K562 (cell line): ENCODE measurements around the gene ZBTB22. TPM values are rescaled to one million over a fixed set of nuclear protein-coding genes. Genes with fewer than 3 reads are reported as not detected.

Experiments
- CBX2 ChIP-seq: fragments of 200-600 bp; sonication (generic); IDR thresholded peaks from one replicate; pipeline ENCODE4 v1.6.1; 2012; ENCODE audit warnings: mild to moderate bottlenecking, low read length, inconsistent platforms; ENCODE audit not compliant: insufficient read depth, poor library complexity, severe bottlenecking
- CHD2 ChIP-seq: IDR thresholded peaks from 2 replicates; pipeline ENCODE4 v1.6.1; 2011; ENCODE audit warnings: low read depth, low read length
- MCM3 ChIP-seq: fragments of 450-650 bp; IDR thresholded peaks from 2 replicates; pipeline ENCODE4 v1.6.1; 2016
- MCM5 ChIP-seq: fragments of 450-650 bp; IDR thresholded peaks from 2 replicates; pipeline ENCODE4 v1.6.1; 2016; ENCODE audit warnings: low read depth
- NFE2L1 ChIP-seq: fragments of 450-650 bp; IDR thresholded peaks from 2 replicates; pipeline ENCODE4 v1.6.1; 2016; ENCODE audit warnings: missing genetic modification characterization, low read depth, mild to moderate bottlenecking, missing compliant biosample characterization, moderate library complexity, borderline replicate concordance
- PREB ChIP-seq: sonication (generic); formaldehyde crosslinking; IDR thresholded peaks from 2 replicates; pipeline ENCODE4 v1.8.1; 2023; ENCODE audit warnings: mild to moderate bottlenecking, missing genetic modification reagents
- PRMT5 ChIP-seq: sonication (generic); formaldehyde crosslinking; IDR thresholded peaks from 2 replicates; pipeline ENCODE4 v1.5.0; 2020; ENCODE audit warnings: missing genetic modification reagents
- RBFOX2 ChIP-seq: fragments of 200-400 bp; formaldehyde crosslinking; IDR thresholded peaks from 2 replicates; pipeline ENCODE4 v1.6.1; 2017; ENCODE audit warnings: low read depth, mild to moderate bottlenecking, low read length, moderate library complexity
- RBM25 ChIP-seq: fragments of 200-400 bp; formaldehyde crosslinking; IDR thresholded peaks from 2 replicates; pipeline ENCODE4 v1.6.1; 2018; ENCODE audit warnings: low read length, low read depth, moderate library complexity; ENCODE audit not compliant: severe bottlenecking
- SRSF9 ChIP-seq: fragments of 200-400 bp; formaldehyde crosslinking; IDR thresholded peaks from 2 replicates; pipeline ENCODE4 v1.6.1; 2017; ENCODE audit warnings: low read depth, low read length, borderline replicate concordance
- TBP ChIP-seq: optimal IDR thresholded peaks from 2 replicates; pipeline ENCODE3; 2011; ENCODE audit warnings: low read depth, low read length, improper control_type of control experiment
- U2AF2 ChIP-seq: fragments of 200-400 bp; formaldehyde crosslinking; optimal IDR thresholded peaks from 2 replicates; pipeline ENCODE3; 2017; ENCODE audit warnings: low read depth, mild to moderate bottlenecking, low read length
- ZBTB11 ChIP-seq, 3 experiments: fragments of 200-800 bp in 1 of 3; fragments of 250-450 bp in 1 of 3; fragments of 450-650 bp in 1 of 3; sonication (Bioruptor Pico) in 1 of 3; sonication (Bioruptor generic) in 1 of 3; formaldehyde crosslinking in 1 of 3; IDR thresholded peaks; 2 replicates each; pipeline versions ENCODE4 v1.6.1 to v1.8.0; 2016 to 2022; ENCODE audit warnings: mild to moderate bottlenecking in 2 of 3, missing genetic modification characterization in 2 of 3, missing compliant biosample characterization in 1 of 3, moderate library complexity in 1 of 3
- ZNF184 ChIP-seq: sonication (generic); formaldehyde crosslinking; IDR thresholded peaks from 2 replicates; pipeline ENCODE4 v1.5.0; 2020; ENCODE audit warnings: missing genetic modification reagents
- polyA plus RNA-seq, 8 experiments: library from polyadenylated mRNA; depleted of rRNA in 4 of 8; stranded (reverse) in 5 of 8; unstranded in 3 of 8; fragments of >200 nt; fragmentation: Nextera tagmentation in 2 of 8; fragmentation: Illumina TruSeq in 1 of 8; extraction: Ambion mirVana in 2 of 8; extraction: Trizol in 1 of 8; gene quantifications; 2 replicates each; pipeline versions ENCODE4 v1.2.1 to v1.2.3, GENCODE V29; 2011 to 2014; ENCODE audit warnings: inconsistent platforms in 1 of 8, missing spikeins in 1 of 8
- total RNA-seq, 7 experiments: library from RNA; depleted of rRNA in 6 of 7; stranded (reverse); fragments of >200 nt in 6 of 7; fragmentation: Illumina TruSeq in 2 of 7; extraction: Trizol in 2 of 7; gene quantifications; 2 replicates each; pipeline versions ENCODE4 v1.2.1 to v1.2.3, GENCODE V29; 2011 to 2021; ENCODE audit warnings: low replicate concordance in 1 of 7
- TF ChIP-seq, protein P1 (sequence below): fragments of 250-450 bp; sonication (Bioruptor Pico); IDR thresholded peaks from 2 replicates; pipeline ENCODE4 v1.4.0; 2020; ENCODE audit warnings: mild to moderate bottlenecking, moderate library complexity
- TF ChIP-seq, protein P2 (sequence below), 2 experiments: fragments of 450-650 bp; IDR thresholded peaks; 2 replicates each; pipeline ENCODE4 v1.6.1; 2016
- TF ChIP-seq, protein P3 (sequence below): fragments of 200-800 bp; sonication (Bioruptor generic); IDR thresholded peaks from 2 replicates; pipeline ENCODE4 v1.6.1; 2017; ENCODE audit warnings: missing genetic modification characterization, missing compliant biosample characterization

The ZBTB22 gene
- total and polyA plus RNA-seq, 9 of the 15 experiments (the other 6 are each of a cell fraction or from before 2014, with no cell fraction given) = 0.21 to 11.9 (median 7.1) TPM

DNA sequence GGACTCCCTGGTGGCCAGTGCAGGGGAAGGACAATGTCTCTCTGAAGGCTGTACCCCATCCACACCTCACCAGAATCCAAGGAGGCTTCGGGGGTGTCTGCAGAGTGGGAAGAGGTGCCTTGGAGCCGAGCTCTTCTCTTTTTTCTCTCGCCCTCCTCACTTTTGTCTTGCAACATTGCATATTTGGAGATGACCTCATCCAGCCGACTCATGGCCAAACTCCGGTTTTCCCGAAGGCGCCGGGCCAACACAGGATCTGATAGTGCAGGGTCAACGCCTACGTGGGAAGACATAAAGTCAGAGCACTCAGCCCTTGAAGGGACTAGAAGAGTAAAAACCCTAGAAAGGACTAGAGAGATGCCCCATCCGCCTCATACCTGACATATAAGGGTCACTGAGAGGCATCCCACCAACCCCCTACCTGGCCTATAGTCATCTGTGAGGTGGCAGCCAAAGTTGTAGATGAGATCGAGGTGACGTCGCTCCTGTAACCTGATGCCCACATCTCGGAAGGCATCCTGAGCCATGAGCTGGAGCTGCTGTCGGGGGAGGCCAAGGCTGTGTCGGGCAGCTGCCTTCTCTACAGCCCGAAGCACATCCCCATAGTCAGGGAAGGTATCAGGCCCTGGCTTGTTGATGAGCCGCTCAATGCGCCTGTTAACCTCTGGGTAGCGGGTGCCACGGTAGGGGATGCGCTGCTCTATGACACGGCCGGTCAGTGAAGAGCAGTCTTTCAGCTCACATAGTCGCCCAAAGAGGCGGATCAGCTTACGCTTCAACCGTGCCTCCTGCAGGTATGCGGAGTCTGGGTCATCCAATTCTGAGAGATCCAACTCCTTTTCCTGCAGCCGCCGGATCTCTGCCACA is 3.0 kb upstream of the ZBTB22 start (continued):
- TF ChIP-seq RBFOX2 (peak; percentile 63), PRMT5 (CRISPR knock-in tag) (no peak), CBX2 (no peak), ZNF184 (no peak), NFE2L1 (no peak), RBM25 (no peak), CHD2 (no peak), PREB (no peak), ZBTB11 (CRISPR knock-in tag; IDR thresholded peaks at IDR 0.05) (no peak), TBP (no peak), MCM3 (no peak), MCM5 (no peak), U2AF2 (no peak), SRSF9 (no peak)
- TF ChIP-seq, protein P1, sequence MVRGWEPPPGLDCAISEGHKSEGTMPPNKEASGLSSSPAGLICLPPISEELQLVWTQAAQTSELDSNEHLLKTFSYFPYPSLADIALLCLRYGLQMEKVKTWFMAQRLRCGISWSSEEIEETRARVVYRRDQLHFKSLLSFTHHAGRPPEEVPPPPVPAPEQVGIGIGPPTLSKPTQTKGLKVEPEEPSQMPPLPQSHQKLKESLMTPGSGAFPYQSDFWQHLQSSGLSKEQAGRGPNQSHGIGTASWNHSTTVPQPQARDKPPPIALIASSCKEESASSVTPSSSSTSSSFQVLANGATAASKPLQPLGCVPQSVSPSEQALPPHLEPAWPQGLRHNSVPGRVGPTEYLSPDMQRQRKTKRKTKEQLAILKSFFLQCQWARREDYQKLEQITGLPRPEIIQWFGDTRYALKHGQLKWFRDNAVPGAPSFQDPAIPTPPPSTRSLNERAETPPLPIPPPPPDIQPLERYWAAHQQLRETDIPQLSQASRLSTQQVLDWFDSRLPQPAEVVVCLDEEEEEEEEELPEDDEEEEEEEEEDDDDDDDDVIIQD (CRISPR knock-in tag) = no peak
- TF ChIP-seq, protein P2, sequence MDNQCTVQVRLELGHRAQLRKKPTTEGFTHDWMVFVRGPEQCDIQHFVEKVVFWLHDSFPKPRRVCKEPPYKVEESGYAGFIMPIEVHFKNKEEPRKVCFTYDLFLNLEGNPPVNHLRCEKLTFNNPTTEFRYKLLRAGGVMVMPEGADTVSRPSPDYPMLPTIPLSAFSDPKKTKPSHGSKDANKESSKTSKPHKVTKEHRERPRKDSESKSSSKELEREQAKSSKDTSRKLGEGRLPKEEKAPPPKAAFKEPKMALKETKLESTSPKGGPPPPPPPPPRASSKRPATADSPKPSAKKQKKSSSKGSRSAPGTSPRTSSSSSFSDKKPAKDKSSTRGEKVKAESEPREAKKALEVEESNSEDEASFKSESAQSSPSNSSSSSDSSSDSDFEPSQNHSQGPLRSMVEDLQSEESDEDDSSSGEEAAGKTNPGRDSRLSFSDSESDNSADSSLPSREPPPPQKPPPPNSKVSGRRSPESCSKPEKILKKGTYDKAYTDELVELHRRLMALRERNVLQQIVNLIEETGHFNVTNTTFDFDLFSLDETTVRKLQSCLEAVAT (IDR thresholded peaks at IDR 0.05) = 0 out of 4 replicates have a peak, but pooled peaks of 1 of the 2 experiments have one; percentile 52
- TF ChIP-seq, protein P3, sequence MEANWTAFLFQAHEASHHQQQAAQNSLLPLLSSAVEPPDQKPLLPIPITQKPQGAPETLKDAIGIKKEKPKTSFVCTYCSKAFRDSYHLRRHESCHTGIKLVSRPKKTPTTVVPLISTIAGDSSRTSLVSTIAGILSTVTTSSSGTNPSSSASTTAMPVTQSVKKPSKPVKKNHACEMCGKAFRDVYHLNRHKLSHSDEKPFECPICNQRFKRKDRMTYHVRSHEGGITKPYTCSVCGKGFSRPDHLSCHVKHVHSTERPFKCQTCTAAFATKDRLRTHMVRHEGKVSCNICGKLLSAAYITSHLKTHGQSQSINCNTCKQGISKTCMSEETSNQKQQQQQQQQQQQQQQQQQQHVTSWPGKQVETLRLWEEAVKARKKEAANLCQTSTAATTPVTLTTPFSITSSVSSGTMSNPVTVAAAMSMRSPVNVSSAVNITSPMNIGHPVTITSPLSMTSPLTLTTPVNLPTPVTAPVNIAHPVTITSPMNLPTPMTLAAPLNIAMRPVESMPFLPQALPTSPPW = 0 out of 2 replicates have a peak, but pooled peaks have one; percentile 18
